Sigmoid colon (tissue), 7 donors: ENCODE data around the gene RPS19BP1. TPM values are rescaled to one million over a fixed set of nuclear protein-coding genes. Genes with fewer than 3 reads are reported as not detected.

Experiments used
- DNase-seq: peaks from one replicate; pipeline ENCODE4 v3.0.0-alpha.2; 2019
- H3K27ac ChIP-seq, 4 donors: fragments of 200-600 bp; sonication (generic); one replicate each; pipeline ENCODE4 v1.5.1; 2016 to 2019; ENCODE audit warnings: mild to moderate bottlenecking in 1 of 4
- H3K27me3 ChIP-seq, 3 donors: fragments of 200-600 bp; sonication (generic); one replicate each; pipeline ENCODE4 v1.5.1; 2019; ENCODE audit warnings: mild to moderate bottlenecking in 1 of 3
- H3K36me3 ChIP-seq, 4 donors: fragments of 200-600 bp; sonication (generic); one replicate each; pipeline ENCODE4 v1.5.1; 2016 to 2019
- H3K4me1 ChIP-seq, 4 donors: fragments of 200-600 bp; sonication (generic); one replicate each; pipeline ENCODE4 v1.5.1; 2017 to 2019
- H3K4me3 ChIP-seq, 4 donors: fragments of 200-600 bp; sonication (generic); one replicate each; pipeline ENCODE4 v1.5.1; 2017 to 2019; ENCODE audit warnings: mild to moderate bottlenecking in 2 of 4, moderate library complexity in 1 of 4
- H3K9me3 ChIP-seq, 4 donors: fragments of 200-600 bp in 3 of 4; sonication (generic) in 3 of 4; one replicate each; pipeline versions ENCODE4 v1.5.1 to v1.6.1; 2013 to 2019
- CTCF ChIP-seq, 4 experiments: fragments of 450-650 bp in 3 of 4; fragments of 200-600 bp in 1 of 4; IDR thresholded peaks; one replicate each; pipeline ENCODE4 v1.5.1; 2016 to 2019; ENCODE audit warnings: antibody characterized with exemption in 4 of 4, mild to moderate bottlenecking in 3 of 4, moderate library complexity in 2 of 4
- EP300 ChIP-seq, 4 donors: sonication (generic); formaldehyde crosslinking; IDR thresholded peaks; one replicate each; pipeline ENCODE4 v1.6.1; 2017; ENCODE audit warnings: antibody characterized with exemption in 4 of 4
- POLR2A ChIP-seq, 2 donors: fragments of 450-650 bp; IDR thresholded peaks; one replicate each; pipeline ENCODE4 v1.6.1; 2016; ENCODE audit warnings: antibody characterized with exemption in 2 of 2, mild to moderate bottlenecking in 2 of 2, moderate library complexity in 2 of 2
- POLR2AphosphoS5 ChIP-seq, 4 donors: sonication (generic); formaldehyde crosslinking; IDR thresholded peaks; one replicate each; pipeline ENCODE4 v1.6.1; 2017; ENCODE audit warnings: antibody characterized with exemption in 4 of 4
- WGBS, 2 donors: extraction: QIAGEN DNeasy Blood & Tissue Kit; methylation state at CpG; one replicate each; pipeline ENCODE4 v1.1.7; 2013; 5-methylcytosine and 5-hydroxymethylcytosine counted together
- intact Hi-C: fragments of 100-400 bp; cut with DNase I; formaldehyde crosslinking; loops from one replicate; pipeline ENCODE4 v1.15.1; 2023
- polyA plus RNA-seq, 3 donors: library from polyadenylated mRNA; stranded (reverse); fragments of 200-250 nt; gene quantifications; one replicate each; pipeline ENCODE4 v1.2.3, GENCODE V29; 2013
- total RNA-seq, 4 donors: library from RNA; depleted of rRNA; stranded (reverse); fragments of >200 nt; gene quantifications; one replicate each; pipeline ENCODE4 v1.1.0, GENCODE V29; 2016
- donor health status: healthy with polysubstance abuse.
- donor health status: Bipolar disorder and iron deficiency.
- donor health status: healthy.

RPS19BP1 gene
- total and polyA plus RNA-seq, 7 donors = 148 to 217 (median 180) TPM

DNA sequence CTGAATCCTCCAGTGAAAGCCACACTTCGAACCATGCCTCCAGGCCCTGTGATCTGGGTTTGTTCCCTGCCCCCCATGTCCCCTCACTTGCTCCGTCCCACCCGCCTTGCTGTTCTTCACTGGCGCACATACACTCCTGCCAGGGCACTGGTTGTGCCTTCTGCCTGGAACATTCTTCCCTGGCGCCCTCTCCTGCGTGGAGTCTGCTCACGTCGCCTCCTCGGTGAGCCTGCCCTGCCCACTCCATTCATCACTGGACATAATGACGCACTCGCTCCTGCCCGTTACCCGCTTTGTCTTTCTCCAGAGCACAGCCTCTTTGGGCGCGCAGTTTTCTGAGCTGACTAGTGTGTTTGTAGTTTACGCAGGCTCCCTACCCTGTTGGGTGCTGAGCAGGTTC, 51.5 kb downstream of the RPS19BP1 start:
- Histone ChIP-seq H3K36me3 (no peaks in the 10 kb centered on the region), H3K27me3 (no peaks in the 10 kb centered on the region), H3K9me3 (no peaks in the 10 kb centered on the region), H3K4me1 (no peaks in the 10 kb centered on the region), H3K4me3 (no peak overlapping the region), H3K27ac (no peak overlapping the region)
- WGBS, 2 donors = 93 to 95% methylated on average over 16 of the region's 16 CpGs
- DNase-seq = no peak
- TF ChIP-seq CTCF (IDR thresholded peaks at IDR 0.05) (no peak), POLR2AphosphoS5 (IDR thresholded peaks at IDR 0.05) (no peak), EP300 (IDR thresholded peaks at IDR 0.05) (no peak), POLR2A (IDR thresholded peaks at IDR 0.05) (no peak)
- intact Hi-C loops = no loop called here

DNA sequence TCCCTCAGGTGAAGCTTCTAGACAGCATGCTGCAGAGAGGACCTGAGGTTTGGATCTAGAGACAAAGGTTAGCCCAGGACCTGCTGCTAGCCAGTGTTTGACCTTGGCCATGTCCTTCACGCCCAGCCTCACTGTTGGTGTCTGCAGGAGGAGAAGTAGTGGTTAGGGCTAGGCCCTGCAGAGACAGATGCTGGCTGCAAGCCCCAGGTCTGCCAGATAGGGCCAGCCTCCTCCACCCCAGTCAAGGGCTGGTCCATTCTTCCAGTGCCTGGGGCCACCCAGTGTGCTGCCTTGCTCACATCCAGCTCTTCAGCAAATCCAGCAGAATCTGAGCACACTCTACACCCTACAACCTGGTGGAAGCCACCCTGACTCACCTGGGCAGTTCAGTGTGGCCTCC, 52.0 kb downstream of the RPS19BP1 start:
- Histone ChIP-seq H3K9me3 (no peaks in the 10 kb centered on the region), H3K27me3 (no peaks in the 10 kb centered on the region), H3K27ac (no peak overlapping the region), H3K4me3 (no peak overlapping the region), H3K36me3 (no peaks in the 10 kb centered on the region), H3K4me1 (no peaks in the 10 kb centered on the region)
- no peak for DNase-seq
- intact Hi-C loops = no loop called here
- WGBS, 2 donors = 85 to 86% methylated on average over 1 of the region's 1 CpG
- TF ChIP-seq EP300 (IDR thresholded peaks at IDR 0.05) (no peak), CTCF (IDR thresholded peaks at IDR 0.05) (no peak), POLR2AphosphoS5 (IDR thresholded peaks at IDR 0.05) (no peak), POLR2A (IDR thresholded peaks at IDR 0.05) (no peak)

DNA sequence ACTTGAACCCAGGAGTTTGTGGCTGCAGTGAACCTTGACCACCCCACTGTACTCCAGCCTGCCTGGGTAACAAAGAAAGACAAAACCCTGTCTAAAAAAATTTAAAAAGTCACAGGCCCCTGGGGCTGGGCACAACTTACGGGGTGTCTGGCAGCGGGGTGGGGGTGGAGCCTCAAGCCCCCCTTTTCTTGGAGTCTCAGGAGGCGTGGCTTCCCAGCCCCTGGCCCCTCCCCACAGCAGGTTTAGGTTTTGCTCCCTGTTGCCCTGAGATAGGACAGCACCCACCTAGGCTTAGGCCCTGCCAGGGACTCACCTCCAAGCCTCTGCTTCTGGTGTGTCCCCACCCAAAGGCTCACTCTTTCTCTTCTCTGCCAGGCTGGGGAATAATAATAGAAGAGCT, 53.3 kb downstream of the RPS19BP1 start:
- H3K4me3 ChIP-seq = no peak overlapping the region
- no peak for DNase-seq
- no peaks in the 10 kb centered on the region for H3K27me3 ChIP-seq
- 76 to 84% methylated on average over 3 of the region's 3 CpGs for whole genome bisulfite sequencing, 2 donors
- no peaks in the 10 kb centered on the region for H3K36me3 ChIP-seq
- no peaks in the 10 kb centered on the region for H3K9me3 ChIP-seq
- no peak for TF ChIP-seq CTCF (IDR thresholded peaks at IDR 0.05)
- TF ChIP-seq POLR2AphosphoS5 (IDR thresholded peaks at IDR 0.05) = no peak
- TF ChIP-seq EP300 (IDR thresholded peaks at IDR 0.05) = no peak
- TF ChIP-seq POLR2A (IDR thresholded peaks at IDR 0.05) = no peak
- no peak overlapping the region for H3K27ac ChIP-seq
- intact Hi-C loops = no loop called here
- H3K4me1 ChIP-seq = no peaks in the 10 kb centered on the region

Other genes starting within 250 kb of the RPS19BP1 start
- 1,000 to 10,000 TPM; 1,532 to 2,212 (median 2,076) TPM for gene RPL3, start 213.1 kb downstream of the RPS19BP1 start, total RNA-seq
- gene RPL3, start 213.1 kb downstream of the RPS19BP1 start, polyA plus RNA-seq = 1,000 to 10,000 TPM; 2,602 to 4,917 (median 3,303) TPM
- 10 to 100 TPM; 14.5 to 29.4 (median 20.2) TPM for gene SYNGR1, start 182.8 kb downstream of the RPS19BP1 start, total RNA-seq
- 1 to 10 TPM in 2 of 3 donors, under 1 TPM in 1; 0.69 to 8.4 (median 7.5) TPM for gene SYNGR1, start 182.8 kb downstream of the RPS19BP1 start, polyA plus RNA-seq
- gene TAB1, start 133.0 kb downstream of the RPS19BP1 start, total RNA-seq = 10 to 100 TPM; 19.6 to 24.6 (median 21.3) TPM
- gene TAB1, start 133.0 kb downstream of the RPS19BP1 start, polyA plus RNA-seq = 10 to 100 TPM in 1 of 3 donors, 1 to 10 TPM in 2; 8.8 to 17.5 (median 9.0) TPM
- 1 to 10 TPM in 3 of 4 donors, under 1 TPM in 1; 0.99 to 1.4 (median 1.2) TPM for gene MGAT3, start 75.7 kb downstream of the RPS19BP1 start, total RNA-seq
- 1 to 10 TPM in 1 of 3 donors, under 1 TPM in 2; 0.60 to 8.1 (median 0.92) TPM for gene MGAT3, start 75.7 kb downstream of the RPS19BP1 start, polyA plus RNA-seq
- gene MIEF1, start 30.5 kb downstream of the RPS19BP1 start, total RNA-seq = 10 to 100 TPM; 11.8 to 19.7 (median 14.2) TPM
- 10 to 100 TPM in 2 of 3 donors, 1 to 10 TPM in 1; 9.0 to 25.4 (median 11.6) TPM for gene MIEF1, start 30.5 kb downstream of the RPS19BP1 start, polyA plus RNA-seq
- gene ATF4, start 12.2 kb downstream of the RPS19BP1 start, total RNA-seq = 100 to 1,000 TPM; 483 to 651 (median 631) TPM
- 100 to 1,000 TPM; 423 to 446 (median 444) TPM for gene ATF4, start 12.2 kb downstream of the RPS19BP1 start, polyA plus RNA-seq
- gene CACNA1I, start 38.0 kb upstream of the RPS19BP1 start, total RNA-seq = under 1 TPM in 3 of 4 donors, not detected in 1; under 0.01 to 0.16 (median 0.14) TPM
- under 1 TPM in 1 of 3 donors, not detected in 2; 0.95 TPM for gene CACNA1I, start 38.0 kb upstream of the RPS19BP1 start, polyA plus RNA-seq